Measurements from ENCODE around the gene CAND1. TPM values are rescaled to one million over a fixed set of nuclear protein-coding genes. Genes with fewer than 3 reads are reported as not detected.

Gene CAND1
- total RNA-seq, 1 donor from 2014 or later = 70.4 TPM

GRCh38 chr12:67274186-67274585 is 5.0 kb downstream of the CAND1 start:
- no peak overlapping the region for H3K4me3 ChIP-seq (ENCODE audit: low read depth, low read length)
- no peak for DNase-seq (ENCODE audit: low read depth)

GRCh38 chr12:67275380-67275913 is 6.3 kb downstream of the CAND1 start:
- Histone ChIP-seq H3K27me3 (ENCODE audit: control insufficient read depth, insufficient read depth, low read length) (no peaks in the 10 kb centered on the region), H3K4me3 (ENCODE audit: low read depth, low read length) (no peak overlapping the region), H3K36me3 (ENCODE audit: control insufficient read depth, insufficient read depth, low read length) (peaks cover 1% of the 10 kb centered on the region)
- DNase-seq (ENCODE audit: low read depth) = no peak
- no peak for TF ChIP-seq CTCF (IDR thresholded peaks at IDR 0.05; ENCODE audit: insufficient read depth, low read length, poor library complexity, severe bottlenecking)

More at GRCh38 chr12:67274186-67274585, 5.0 kb downstream of the CAND1 start:
- H3K27me3 ChIP-seq (ENCODE audit: control insufficient read depth, insufficient read depth, low read length) = no peaks in the 10 kb centered on the region
- TF ChIP-seq CTCF (IDR thresholded peaks at IDR 0.05; ENCODE audit: insufficient read depth, low read length, poor library complexity, severe bottlenecking) = no peak
- peaks cover 1% of the 10 kb centered on the region for H3K36me3 ChIP-seq (ENCODE audit: control insufficient read depth, insufficient read depth, low read length)

GRCh38 chr12:67276421-67276820 is 7.3 kb downstream of the CAND1 start:
- no peaks in the 10 kb centered on the region for H3K27me3 ChIP-seq (ENCODE audit: control insufficient read depth, insufficient read depth, low read length)
- DNase-seq (ENCODE audit: low read depth) = no peak
- TF ChIP-seq CTCF (IDR thresholded peaks at IDR 0.05; ENCODE audit: insufficient read depth, low read length, poor library complexity, severe bottlenecking) = no peak
- peaks cover 1% of the 10 kb centered on the region for H3K36me3 ChIP-seq (ENCODE audit: control insufficient read depth, insufficient read depth, low read length)
- no peak overlapping the region for H3K4me3 ChIP-seq (ENCODE audit: low read depth, low read length)

- Histone ChIP-seq H3K36me3 (ENCODE audit: control insufficient read depth, insufficient read depth, low read length) (peaks cover 1% of the 10 kb centered on the region), H3K4me3 (ENCODE audit: low read depth, low read length) (no peak overlapping the region), H3K27me3 (ENCODE audit: control insufficient read depth, insufficient read depth, low read length) (no peaks in the 10 kb centered on the region)
- no peak for DNase-seq (ENCODE audit: low read depth)
- TF ChIP-seq CTCF (IDR thresholded peaks at IDR 0.05; ENCODE audit: insufficient read depth, low read length, poor library complexity, severe bottlenecking) = no peak
Observed at GRCh38 chr12:67279637-67280036, 10.5 kb downstream of the CAND1 start.

GRCh38 chr12:67280088-67280487 is 10.9 kb downstream of the CAND1 start:
- no peaks in the 10 kb centered on the region for H3K27me3 ChIP-seq (ENCODE audit: control insufficient read depth, insufficient read depth, low read length)
- peaks cover 1% of the 10 kb centered on the region for H3K36me3 ChIP-seq (ENCODE audit: control insufficient read depth, insufficient read depth, low read length)
- DNase-seq (ENCODE audit: low read depth) = no peak
- no peak for TF ChIP-seq CTCF (IDR thresholded peaks at IDR 0.05; ENCODE audit: insufficient read depth, low read length, poor library complexity, severe bottlenecking)
- no peak overlapping the region for H3K4me3 ChIP-seq (ENCODE audit: low read depth, low read length)

- Histone ChIP-seq H3K36me3 (ENCODE audit: control insufficient read depth, insufficient read depth, low read length) (peaks cover 1% of the 10 kb centered on the region), H3K27me3 (ENCODE audit: control insufficient read depth, insufficient read depth, low read length) (no peaks in the 10 kb centered on the region), H3K4me3 (ENCODE audit: low read depth, low read length) (no peak overlapping the region)
- no peak for DNase-seq (ENCODE audit: low read depth)
- no peak for TF ChIP-seq CTCF (IDR thresholded peaks at IDR 0.05; ENCODE audit: insufficient read depth, low read length, poor library complexity, severe bottlenecking)
Observed at GRCh38 chr12:67280572-67280971, 11.4 kb downstream of the CAND1 start.

Measured in kidney epithelial cell (primary cell).